Thoracic aorta (tissue), 2 donors: ENCODE measurements around the gene ATOH7. TPM values are rescaled to one million over a fixed set of nuclear protein-coding genes. Genes with fewer than 3 reads are reported as not detected.

Experiments
- ATAC-seq: fragments of 150-250 bp; one replicate; pipeline ENCODE4 v1.8.0; 2017; ENCODE audit warnings: low read depth; ENCODE audit not compliant: insufficient number of reproducible peaks, low FRiP score
- DNase-seq: peaks from one replicate; pipeline ENCODE4 v3.0.0-alpha.2; 2020; ENCODE audit warnings: low spot score
- H3K27ac ChIP-seq, 2 donors: fragments of 200-600 bp; sonication (generic); 1 replicate in 1 of 2; 2 replicates in 1 of 2; pipeline ENCODE4 v1.5.1; 2016; ENCODE audit warnings: mild to moderate bottlenecking in 2 of 2, moderate library complexity in 2 of 2
- H3K27me3 ChIP-seq: fragments of 200-600 bp; sonication (generic); replicated peaks from 2 replicates; pipeline ENCODE4 v1.6.0; 2016; ENCODE audit warnings: mild to moderate bottlenecking; ENCODE audit not compliant: insufficient read depth
- H3K36me3 ChIP-seq: fragments of 200-600 bp; sonication (generic); one replicate; pipeline ENCODE4 v1.5.1; 2016
- H3K4me1 ChIP-seq, 2 donors: fragments of 200-600 bp; sonication (generic); 1 replicate in 1 of 2; 2 replicates in 1 of 2; pipeline versions ENCODE4 v1.5.1 to v1.6.0; 2016; ENCODE audit warnings: low read depth in 2 of 2, mild to moderate bottlenecking in 1 of 2; ENCODE audit not compliant: control insufficient read depth in 1 of 2
- H3K4me3 ChIP-seq: fragments of 200-600 bp; sonication (generic); 2 replicates; pipeline ENCODE4 v1.5.1; 2016; ENCODE audit warnings: mild to moderate bottlenecking
- H3K9me3 ChIP-seq: fragments of 200-600 bp; sonication (generic); 2 replicates; pipeline ENCODE4 v1.5.1; 2016
- total RNA-seq, 2 donors: library from RNA; depleted of rRNA; stranded (reverse); fragments of >200 nt; gene quantifications; one replicate each; pipeline versions ENCODE4 v1.1.0 to v1.2.3, GENCODE V29; 2016
- TF ChIP-seq, protein P1 (sequence below): fragments of 200-600 bp; sonication (generic); IDR thresholded peaks from one replicate; pipeline ENCODE4 v1.5.1; 2019; ENCODE audit warnings: antibody characterized with exemption

The ATOH7 gene
- total RNA-seq, 2 donors from 2014 or later: not detected

DNA sequence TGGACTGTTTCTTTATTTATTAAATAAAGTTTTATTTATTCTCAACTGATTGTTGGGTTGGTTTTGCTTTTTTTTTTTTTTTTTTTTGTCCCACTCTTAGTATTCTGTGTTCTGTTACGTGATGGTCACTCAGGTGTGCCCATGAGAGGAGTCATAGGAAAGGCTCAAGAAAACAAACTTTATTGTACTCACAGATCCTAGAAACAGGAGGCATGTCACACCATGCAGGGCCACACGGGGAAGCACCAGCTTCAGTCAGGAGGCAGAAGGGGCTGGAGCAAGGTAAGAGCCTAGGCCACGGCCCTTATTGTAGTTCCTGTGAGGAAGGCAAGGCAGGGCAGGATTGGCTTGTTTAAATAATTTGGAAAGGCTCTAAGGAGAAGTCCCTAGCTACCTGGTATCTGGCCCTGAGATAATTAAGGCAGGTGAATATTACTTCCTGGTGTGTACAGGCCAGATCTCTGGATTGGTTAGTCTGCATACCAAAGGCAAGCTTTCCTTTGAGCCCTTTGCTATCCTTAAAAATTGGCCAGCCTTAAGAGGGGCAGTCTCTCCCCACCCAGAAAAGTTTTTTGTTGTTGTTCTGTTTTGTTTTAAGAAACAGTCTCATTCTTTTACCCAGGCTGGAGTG is 8.3 kb downstream of the ATOH7 start:
- DNase-seq: no peak
- TF ChIP-seq, protein P1, sequence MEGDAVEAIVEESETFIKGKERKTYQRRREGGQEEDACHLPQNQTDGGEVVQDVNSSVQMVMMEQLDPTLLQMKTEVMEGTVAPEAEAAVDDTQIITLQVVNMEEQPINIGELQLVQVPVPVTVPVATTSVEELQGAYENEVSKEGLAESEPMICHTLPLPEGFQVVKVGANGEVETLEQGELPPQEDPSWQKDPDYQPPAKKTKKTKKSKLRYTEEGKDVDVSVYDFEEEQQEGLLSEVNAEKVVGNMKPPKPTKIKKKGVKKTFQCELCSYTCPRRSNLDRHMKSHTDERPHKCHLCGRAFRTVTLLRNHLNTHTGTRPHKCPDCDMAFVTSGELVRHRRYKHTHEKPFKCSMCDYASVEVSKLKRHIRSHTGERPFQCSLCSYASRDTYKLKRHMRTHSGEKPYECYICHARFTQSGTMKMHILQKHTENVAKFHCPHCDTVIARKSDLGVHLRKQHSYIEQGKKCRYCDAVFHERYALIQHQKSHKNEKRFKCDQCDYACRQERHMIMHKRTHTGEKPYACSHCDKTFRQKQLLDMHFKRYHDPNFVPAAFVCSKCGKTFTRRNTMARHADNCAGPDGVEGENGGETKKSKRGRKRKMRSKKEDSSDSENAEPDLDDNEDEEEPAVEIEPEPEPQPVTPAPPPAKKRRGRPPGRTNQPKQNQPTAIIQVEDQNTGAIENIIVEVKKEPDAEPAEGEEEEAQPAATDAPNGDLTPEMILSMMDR: no peak
- Histone ChIP-seq H3K9me3 (no peaks in the 10 kb centered on the region), H3K27me3 (no peaks in the 10 kb centered on the region), H3K4me1 (no peaks in the 10 kb centered on the region), H3K27ac (no peak overlapping the region), H3K4me3 (no peak overlapping the region), H3K36me3 (no peaks in the 10 kb centered on the region)
- no peak for ATAC-seq

DNA sequence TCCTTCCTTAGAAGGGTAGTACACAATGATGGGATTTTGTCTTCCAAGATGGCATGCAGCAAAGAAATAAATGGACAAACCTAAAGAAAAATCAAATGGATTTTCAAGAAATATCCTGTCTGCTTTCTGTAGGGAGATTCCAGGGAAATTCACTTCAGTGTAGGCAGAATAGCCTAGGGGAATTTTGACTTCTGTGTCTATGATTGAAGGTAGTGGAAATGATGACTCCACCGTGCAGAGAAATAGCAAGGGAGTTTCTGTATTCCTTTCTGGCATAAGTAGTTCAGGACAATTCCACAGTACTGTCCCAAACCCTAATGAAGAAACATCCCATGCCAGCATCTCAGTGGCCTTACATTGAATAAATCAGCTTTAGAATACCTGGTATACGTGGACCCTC is 9.5 kb downstream of the ATOH7 start:
- H3K27me3 ChIP-seq: no peaks in the 10 kb centered on the region
- no peak overlapping the region for H3K4me3 ChIP-seq
- DNase-seq: no peak
- no peaks in the 10 kb centered on the region for H3K9me3 ChIP-seq
- TF ChIP-seq, protein P1: no peak
- H3K27ac ChIP-seq: no peak overlapping the region
- H3K36me3 ChIP-seq: no peaks in the 10 kb centered on the region
- no peaks in the 10 kb centered on the region for H3K4me1 ChIP-seq
- ATAC-seq: no peak

- TF ChIP-seq, protein P1: no peak
- DNase-seq (no peak), ATAC-seq (no peak)
- H3K27ac ChIP-seq: no peak overlapping the region
- no peaks in the 10 kb centered on the region for H3K4me1 ChIP-seq
- H3K36me3 ChIP-seq: no peaks in the 10 kb centered on the region
- H3K27me3 ChIP-seq: no peaks in the 10 kb centered on the region
- no peaks in the 10 kb centered on the region for H3K9me3 ChIP-seq
- H3K4me3 ChIP-seq: no peak overlapping the region
Observed at GRCh38 chr10:68221196-68221595, 10.7 kb downstream of the ATOH7 start.

- Histone ChIP-seq H3K27ac (no peak overlapping the region), H3K4me1 (no peaks in the 10 kb centered on the region), H3K27me3 (no peaks in the 10 kb centered on the region), H3K36me3 (no peaks in the 10 kb centered on the region), H3K4me3 (no peak overlapping the region), H3K9me3 (no peaks in the 10 kb centered on the region)
- DNase-seq (no peak), ATAC-seq (no peak)
- TF ChIP-seq, protein P1: no peak
Observed at GRCh38 chr10:68218786-68219185, 13.1 kb downstream of the ATOH7 start.

- Histone ChIP-seq H3K4me3 (no peak overlapping the region), H3K9me3 (no peaks in the 10 kb centered on the region), H3K27ac (no peak overlapping the region), H3K36me3 (no peaks in the 10 kb centered on the region), H3K4me1 (no peaks in the 10 kb centered on the region), H3K27me3 (no peaks in the 10 kb centered on the region)
- ATAC-seq: no peak
- TF ChIP-seq, protein P1: peak; percentile 50
- DNase-seq: no peak
Observed at GRCh38 chr10:68212721-68213352, 19.1 kb downstream of the ATOH7 start.
